Pons (tissue), 1 donor: ENCODE data around the gene ZNF511.

Source experiments
- DNase-seq: peaks from one replicate; pipeline ENCODE4 v3.0.0-alpha.2; 2016; ENCODE audit warnings: low spot score

Gene ZNF511

DNA sequence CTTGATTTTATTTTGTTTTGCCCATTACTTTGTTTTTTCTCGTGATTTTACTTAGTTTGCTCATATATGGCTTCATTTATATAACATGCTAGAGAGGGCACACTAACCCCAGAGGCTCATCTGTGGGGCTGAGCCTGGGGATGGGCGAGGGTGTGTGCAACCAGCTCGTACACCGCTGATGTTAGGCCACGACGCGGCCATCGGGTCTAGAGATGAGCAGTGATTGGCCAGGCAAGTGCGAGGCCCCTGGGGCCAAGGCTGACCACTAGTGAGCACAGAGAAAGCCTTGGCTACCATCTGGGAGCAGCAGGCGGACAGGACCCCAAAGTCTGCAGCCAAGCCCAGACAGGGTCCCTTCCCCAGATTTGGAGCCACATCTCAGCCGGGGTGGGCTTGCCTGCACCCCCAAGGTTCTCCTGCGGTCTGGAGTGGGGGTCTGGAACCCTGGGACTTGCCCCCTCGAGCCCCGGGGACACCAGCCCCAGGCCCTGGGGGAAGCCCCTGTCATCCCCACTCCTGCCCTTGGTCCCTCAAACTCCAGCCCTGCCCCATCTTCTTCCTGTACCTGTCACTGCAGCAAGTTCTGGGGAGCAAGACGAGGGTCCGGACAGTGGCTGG lies 45.4 kb downstream of the ZNF511 start:
- DNase-seq = no peak

DNA sequence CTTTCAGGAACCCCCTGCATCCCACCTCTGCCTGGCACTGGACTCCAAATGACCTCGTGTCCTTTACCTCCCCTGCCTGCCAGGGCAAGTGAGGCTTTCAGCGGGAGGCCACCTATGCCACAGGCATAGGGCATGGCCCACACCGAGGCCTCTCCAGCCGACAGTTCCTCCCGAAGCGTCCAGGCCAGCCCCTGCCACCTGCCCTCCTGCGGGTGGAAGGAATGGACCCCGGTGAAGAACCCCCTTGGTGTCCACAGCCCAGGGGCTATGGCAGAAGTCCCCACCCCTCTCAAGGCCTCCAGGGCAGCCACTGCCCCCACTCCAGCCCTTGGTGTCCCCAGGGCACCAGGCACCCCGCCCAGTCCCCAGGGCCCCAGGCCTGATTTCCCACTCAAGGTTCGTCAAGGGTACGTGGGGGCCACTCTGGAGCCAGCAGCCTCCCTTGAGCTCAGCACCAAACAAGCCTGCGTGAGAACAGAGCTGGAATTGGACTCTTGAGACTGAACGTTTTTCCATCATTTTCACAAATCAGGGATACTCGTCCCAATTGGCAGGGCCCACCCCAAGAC lies 46.0 kb downstream of the ZNF511 start:
- no peak for DNase-seq

DNA sequence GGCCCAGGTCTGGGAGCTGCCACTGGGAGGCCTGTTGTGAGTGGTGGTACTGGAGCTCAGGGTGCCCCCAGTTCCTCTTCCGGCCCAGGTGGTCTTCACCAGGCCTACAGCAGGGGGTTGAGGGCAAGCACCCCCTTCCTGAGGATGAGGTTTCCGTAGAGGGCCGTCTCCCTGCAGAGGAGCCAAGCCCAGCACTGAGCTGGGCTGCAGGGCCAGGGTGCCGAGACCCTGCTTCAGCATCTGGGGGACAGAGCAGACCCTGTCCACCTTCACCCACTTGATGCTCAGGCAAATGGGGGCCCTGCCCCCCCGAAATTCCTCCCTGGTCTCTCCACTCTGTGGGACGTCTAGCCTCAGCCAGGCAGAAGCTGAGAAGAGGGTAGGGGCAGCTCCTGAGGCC lies 46.6 kb downstream of the ZNF511 start:
- DNase-seq = no peak

DNA sequence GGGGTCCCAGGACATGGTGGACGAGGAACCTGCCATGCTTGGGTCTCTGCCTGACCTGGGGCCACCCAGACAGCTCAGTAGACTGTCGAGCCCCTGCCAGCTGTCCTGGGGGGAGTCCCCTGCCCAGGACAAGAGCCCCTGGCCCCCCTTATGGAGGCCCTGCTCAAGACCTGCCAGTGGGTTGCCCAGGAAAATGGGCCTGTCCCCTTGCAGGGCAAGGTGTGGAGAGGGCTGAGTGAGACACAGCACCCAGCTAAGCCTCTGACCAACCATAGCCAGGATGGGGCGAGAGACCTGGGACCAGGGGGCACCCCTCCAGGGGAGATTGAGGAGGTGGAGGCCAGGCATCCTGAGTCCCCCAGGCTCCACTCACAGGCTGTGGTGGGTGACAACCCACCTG lies 47.3 kb downstream of the ZNF511 start:
- DNase-seq = no peak

DNA sequence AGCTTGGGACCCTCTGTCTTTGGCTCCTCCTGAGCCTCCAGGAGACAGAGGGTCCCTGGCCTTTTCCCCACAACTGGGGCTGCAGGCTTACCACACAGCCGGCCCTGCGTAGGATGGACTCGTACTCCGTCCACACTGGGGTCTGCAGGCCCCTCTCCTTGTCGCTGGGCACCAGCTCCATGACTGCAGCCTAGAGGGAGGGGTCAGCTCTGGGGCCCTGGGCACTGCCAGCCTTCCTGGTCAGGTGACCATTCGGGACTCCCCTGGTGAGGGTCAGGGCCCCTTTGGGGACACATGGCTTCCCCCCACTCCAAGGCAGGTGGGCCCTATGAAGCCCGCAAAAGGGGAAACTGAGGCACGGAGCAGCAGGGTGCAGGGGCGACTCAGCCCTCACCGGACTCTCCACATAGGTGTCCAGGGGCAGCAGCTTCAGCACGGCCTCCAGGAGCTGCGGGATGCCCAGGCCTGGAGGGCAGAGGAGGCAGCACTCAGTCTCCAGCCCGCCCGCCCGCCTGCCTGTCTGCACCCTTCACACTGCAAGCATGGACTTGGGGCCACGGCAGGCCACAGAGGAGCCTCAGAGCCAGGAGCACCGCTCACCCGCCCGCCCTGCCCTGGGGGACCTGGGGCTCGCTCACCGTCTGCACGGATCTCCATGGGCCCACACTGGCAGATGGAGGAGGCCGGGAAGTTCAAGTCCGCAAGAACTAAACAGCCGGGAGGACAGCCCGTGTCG lies 48.0 kb downstream of the ZNF511 start:
- DNase-seq = no peak

DNA sequence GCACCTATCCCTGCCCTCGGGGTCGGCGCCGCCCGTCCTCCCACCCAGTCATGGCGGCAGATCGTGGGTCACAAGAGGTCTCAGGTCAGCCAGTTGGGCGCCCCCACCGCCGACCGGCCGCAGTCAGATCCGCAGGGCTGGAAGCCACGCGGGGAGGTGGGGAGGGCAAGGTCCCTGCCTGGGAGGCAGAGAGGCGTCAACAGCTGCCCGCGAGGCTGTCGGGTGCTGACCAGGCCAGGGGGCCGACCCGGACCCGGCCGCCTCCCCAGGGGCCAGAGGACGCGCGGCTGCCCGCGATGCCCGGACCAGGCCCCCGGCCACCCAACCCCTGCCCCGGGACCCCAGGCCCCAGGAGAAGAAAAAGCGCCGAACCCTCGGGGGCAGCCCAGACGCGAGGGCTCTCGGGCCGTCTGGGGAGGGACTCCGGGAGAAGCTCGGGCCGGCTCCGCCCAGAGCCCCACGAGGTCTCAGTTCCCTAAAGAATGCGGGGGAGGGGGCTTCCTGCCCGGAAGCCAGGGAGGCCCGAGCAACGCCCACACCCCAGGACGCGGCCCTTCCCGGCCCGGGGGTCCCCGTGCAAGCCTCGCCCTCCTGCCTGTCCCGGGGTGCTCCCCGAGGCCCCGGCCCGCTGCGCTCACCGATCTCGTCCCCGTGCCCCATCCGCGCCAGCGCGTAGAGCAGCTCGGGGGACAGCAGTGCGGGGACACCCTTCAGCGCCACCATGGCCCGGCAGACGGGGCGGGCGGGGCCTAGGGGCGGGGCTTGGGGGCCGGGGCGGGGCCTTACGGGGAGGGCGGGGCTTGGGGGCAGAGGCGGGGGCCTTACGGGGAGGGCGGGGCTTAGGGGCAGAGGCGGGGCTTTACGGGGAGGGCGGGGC lies 48.8 kb downstream of the ZNF511 start, which contains the start of gene FUOM:
TSS of gene FUOM (minus strand) at position 735 of the 877 bp plus-strand sequence. CDS start at position 723, 12 bp downstream.
- no peak for DNase-seq

DNA sequence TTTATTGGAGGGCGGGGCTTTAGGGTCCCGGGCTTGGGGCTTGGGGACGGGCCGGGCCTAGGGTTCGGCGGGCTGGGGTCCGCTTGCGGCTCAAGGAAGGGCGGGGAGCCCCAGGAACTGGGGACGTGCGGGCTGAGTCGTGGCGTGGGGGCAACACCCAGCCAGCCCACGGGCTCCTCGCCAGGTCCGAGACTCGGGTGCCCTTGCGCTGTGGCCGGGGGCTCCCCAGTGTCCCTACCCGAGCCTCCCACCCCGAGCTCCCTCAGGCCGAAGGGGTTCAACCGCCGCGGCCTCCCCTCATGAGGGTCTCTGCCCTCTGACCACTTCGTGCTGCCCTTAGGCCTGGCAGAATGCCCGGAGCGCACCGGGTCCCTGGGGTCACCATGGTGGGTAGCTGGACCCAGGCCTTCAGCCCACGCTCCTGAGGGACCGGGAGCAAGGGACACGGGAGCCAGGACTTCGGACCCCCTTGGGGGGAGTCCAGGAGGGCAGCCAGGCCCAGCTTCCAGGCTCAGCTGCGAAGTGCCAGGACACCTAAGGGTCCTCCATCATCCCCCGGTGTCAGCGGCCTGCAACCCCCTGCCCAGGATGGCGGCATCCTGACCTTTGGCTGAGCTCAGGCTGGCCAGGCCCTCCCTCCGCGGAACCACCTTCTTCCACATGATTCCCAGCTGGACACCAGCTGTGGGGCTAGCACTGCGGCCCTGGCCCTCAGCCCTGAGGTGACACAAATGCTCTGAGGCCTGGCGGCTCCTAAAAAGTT lies 49.6 kb downstream of the ZNF511 start:
- DNase-seq = no peak

DNA sequence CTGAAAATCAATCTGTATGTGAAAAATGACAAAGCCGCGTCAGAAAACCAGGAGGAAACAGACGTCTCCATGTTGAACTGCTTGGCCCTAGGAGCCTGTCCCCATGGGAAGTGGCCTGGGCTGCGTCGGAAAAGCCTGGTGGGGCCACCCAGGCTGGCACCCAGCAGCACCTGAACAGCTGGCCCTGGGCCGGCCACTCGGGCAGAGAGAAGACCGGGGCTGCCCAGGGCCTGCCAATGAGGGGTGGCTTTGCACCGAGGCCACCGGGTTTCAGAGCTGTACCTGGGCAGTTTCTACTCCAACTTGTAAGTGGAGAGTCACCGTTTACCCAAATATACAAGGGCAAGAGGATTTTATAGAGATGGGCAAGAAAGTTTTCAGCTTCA lies 50.2 kb downstream of the ZNF511 start:
- DNase-seq = no peak

DNA sequence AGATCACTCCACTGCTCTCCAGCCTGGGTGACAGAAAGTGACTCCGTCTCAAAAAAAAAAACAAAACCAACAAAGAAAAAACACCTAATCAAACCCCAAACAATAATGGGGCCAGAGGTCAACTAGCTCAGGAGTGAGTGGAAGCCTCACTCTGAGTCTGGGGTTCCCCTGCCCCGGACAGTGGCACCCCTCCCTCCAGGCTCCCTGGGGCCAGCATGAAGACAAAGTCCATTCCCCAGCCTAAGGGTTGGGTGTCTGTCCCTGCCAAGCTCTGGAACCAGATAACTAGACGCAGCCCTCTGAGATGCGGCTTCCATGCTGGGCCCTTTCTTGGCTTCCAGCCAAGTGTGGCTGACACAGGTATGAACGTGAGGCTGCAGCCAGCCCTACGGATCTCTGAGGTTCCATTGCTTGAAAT lies 50.8 kb downstream of the ZNF511 start:
- DNase-seq = no peak

DNA sequence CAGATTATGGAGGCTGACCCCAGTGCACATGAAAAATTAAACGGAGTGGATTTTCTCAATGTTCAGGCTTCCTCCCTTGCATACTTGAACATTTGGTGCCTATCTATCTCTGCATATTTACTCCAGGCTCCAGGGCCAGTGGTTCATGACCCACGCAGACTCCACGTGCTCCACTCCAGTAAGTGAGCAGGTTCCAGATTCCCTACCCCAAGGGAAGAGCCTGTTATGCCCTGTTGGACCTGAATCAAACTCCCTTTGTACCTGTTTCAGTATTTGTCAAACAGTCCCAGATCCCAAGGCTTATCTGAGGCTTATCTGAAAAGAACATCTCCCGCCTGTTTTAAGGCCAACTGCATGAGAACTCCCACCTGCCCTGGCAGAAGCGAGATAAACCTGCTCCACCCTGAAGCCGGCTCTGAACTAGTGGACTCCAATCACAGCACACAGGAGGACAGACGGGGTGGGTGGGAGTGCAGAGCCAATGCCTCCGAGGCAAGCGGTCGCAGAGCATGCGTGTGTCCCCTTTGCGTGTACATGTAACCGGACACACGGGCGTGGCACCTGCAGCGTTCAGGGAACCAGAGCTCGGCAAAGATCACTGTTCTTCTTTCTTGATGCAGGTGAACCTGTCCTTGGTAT lies 51.4 kb downstream of the ZNF511 start:
- DNase-seq = no peak

DNA sequence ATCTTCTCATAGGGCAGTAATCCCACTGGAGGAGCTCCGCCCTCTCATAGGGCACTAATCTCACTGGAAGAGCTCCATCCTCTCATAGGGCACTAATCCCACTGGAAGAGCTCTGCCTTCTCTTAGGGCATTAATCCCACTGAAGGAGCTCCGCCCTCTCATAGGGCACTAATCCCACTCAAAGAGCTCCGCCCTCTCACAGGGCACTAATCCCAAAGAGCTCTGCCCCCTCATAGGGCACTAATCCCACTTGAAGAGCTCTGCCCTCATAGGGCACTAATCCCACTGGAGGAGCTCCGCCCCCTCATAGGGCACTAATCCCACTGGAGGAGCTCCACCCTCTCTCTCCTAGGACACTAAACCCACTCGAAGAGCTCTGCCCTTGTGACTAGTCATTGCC lies 52.5 kb downstream of the ZNF511 start:
- no peak for DNase-seq

DNA sequence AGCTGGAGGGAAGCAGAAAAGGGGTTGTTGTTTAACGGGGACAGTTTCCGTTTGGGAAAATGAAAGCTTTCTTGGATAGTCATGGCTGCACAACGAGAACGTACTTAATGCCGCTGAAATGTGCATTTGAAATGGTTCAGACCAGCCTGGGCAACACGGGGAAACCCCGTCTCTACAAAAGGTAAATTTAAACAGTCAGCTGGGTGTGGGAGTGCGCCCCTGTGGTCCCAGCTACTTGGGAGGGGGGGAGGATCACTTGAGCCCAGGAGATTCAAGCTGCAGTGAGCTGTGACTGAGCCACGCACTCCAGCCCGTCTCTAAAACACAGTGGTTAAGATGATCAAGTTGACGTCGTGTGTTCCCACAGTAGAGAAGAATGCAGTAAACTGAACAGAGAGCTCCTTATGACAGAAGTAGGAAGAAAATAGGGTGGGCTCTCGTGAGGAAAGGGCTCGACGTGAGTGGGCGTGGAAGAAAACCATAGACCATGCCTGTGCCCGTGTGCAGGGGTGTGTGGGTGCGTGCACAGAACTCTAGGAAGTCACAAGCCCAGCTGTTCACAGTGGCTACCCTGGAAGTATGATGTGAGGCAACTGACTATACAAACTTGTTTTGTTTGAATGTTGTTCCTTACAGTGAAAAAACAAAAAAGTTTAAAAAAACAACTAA lies 53.2 kb downstream of the ZNF511 start:
- no peak for DNase-seq
